ENCODE measurements around the gene DHX8. TPM values are rescaled to one million over a fixed set of nuclear protein-coding genes. Genes with fewer than 3 reads are reported as not detected.

The DHX8 gene
- total RNA-seq, 1 experiment from 2014 or later, result 54.1 TPM

- Histone ChIP-seq H2AFZ (ENCODE audit: low read length) (no peak overlapping the region), H3K56ac (ENCODE audit: insufficient read length, low read depth, low read length) (no peak overlapping the region), H3K4me2 (ENCODE audit: insufficient read depth, insufficient read length, low read length) (no peak overlapping the region), H2BK5ac (ENCODE audit: insufficient read length, low read length) (no peak overlapping the region), H2BK15ac (ENCODE audit: low read depth, low read length) (no peak overlapping the region), H3K79me2 (ENCODE audit: insufficient read depth, low read length) (no peaks in the 10 kb centered on the region), H3K18ac (ENCODE audit: insufficient read length, low read depth, low read length) (no peak overlapping the region), H4K91ac (ENCODE audit: insufficient read length, low read depth, low read length) (no peak overlapping the region), H2BK12ac (ENCODE audit: insufficient read length, low read depth, low read length) (no peak overlapping the region), H4K8ac (replicated peaks; ENCODE audit: insufficient read length, low read depth, low read length) (no peak overlapping the region), H3K23ac (ENCODE audit: insufficient read length, low read depth, low read length) (no peak overlapping the region), H3K27me3 (ENCODE audit: insufficient read depth, low read length) (no peaks in the 10 kb centered on the region), H3K79me1 (ENCODE audit: insufficient read depth, low read depth, low read length, poor library complexity, severe bottlenecking) (no peaks in the 10 kb centered on the region), H3K23me2 (ENCODE audit: insufficient read length, low read depth, low read length, poor library complexity, severe bottlenecking) (no peaks in the 10 kb centered on the region), H4K20me1 (ENCODE audit: control insufficient read depth, insufficient read depth, insufficient read length) (no peaks in the 10 kb centered on the region), H3K9me3 (ENCODE audit: control insufficient read depth, low read depth, low read length) (no peaks in the 10 kb centered on the region), H4K5ac (ENCODE audit: insufficient read length, low read depth, low read length) (no peak overlapping the region), H3T11ph (ENCODE audit: low read length) (no peak overlapping the region), H2BK120ac (ENCODE audit: low read depth, low read length, poor library complexity, severe bottlenecking) (no peak overlapping the region), H3K14ac (ENCODE audit: insufficient read depth, low read length) (no peak overlapping the region), H3K9ac (ENCODE audit: extremely low read depth, insufficient read length, low read length) (no peak overlapping the region), H2BK20ac (ENCODE audit: low read depth, low read length, poor library complexity, severe bottlenecking) (no peak overlapping the region), H2AK5ac (ENCODE audit: insufficient read length, low read length) (no peak overlapping the region), H3K27ac (ENCODE audit: insufficient read length, low read depth, low read length) (no peak overlapping the region), H3K4ac (ENCODE audit: low read depth, low read length) (no peak overlapping the region), H3K4me1 (ENCODE audit: insufficient read depth, low read length) (no peaks in the 10 kb centered on the region)
- peaks cover 2% of the 10 kb centered on the region; the same call in 1 of the 2 replicates for H3K27me3 Mint-ChIP-seq (ENCODE audit: low read depth)
- no peak for DNase-seq
- no peak for TF ChIP-seq CTCF (conservative IDR thresholded peaks at IDR 0.05)
- H3K27ac Mint-ChIP-seq, result no peak overlapping the region
- peaks cover 0 to 13% (median 10%) of the 10 kb centered on the region in 3 experiments; a peak in 4 of 7 replicates for H3K36me3 Mint-ChIP-seq (ENCODE audit: insufficient read depth in 1 of 3, low read depth in 3 of 3)
- WGBS (ENCODE audit: extremely low coverage, insufficient read length, low lambda C conversion rate), result no CpG with 5 or more reads among the region's 11 CpGs
- H3K4me1 Mint-ChIP-seq, result peaks cover 2 to 6% of the 10 kb centered on the region in 2 experiments; a peak in 3 of 4 replicates
- peaks cover 16% of the 10 kb centered on the region in 2 experiments for H3K9me3 Mint-ChIP-seq
- no peak overlapping the region for H3K4me3 Mint-ChIP-seq
Measured at GRCh38 chr17:43453331-43453812, 30.4 kb upstream of the DHX8 start.

Measured in H9 (cell line).